ENCODE data around the gene TPO.
"Not testable (repeated sequence)": the region's sequence is repeated elsewhere in the genome, so short reads cannot be mapped to it uniquely, and the experiment has no call there.

TPO gene

DNA sequence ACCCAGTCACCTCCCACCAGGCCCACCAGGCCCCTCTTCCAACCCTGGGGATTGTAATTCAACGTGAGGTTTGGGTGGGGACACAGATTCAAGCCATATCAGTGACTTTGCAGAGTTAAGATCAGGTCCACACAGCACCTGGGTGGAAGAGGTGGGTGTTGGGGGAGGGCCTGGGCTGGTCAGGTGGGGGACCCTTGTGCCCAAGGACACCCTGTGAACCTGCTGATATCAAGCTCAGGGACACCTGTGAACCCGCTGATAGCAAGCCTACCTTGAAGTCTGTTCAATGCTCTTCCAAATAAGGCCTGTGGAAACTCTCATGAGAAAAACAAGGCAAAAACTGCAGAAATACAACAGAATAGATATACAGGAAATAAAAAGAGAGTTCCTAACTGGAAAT, 19.9 kb upstream of the TPO start:
- FAIRE-seq: no peak

DNA sequence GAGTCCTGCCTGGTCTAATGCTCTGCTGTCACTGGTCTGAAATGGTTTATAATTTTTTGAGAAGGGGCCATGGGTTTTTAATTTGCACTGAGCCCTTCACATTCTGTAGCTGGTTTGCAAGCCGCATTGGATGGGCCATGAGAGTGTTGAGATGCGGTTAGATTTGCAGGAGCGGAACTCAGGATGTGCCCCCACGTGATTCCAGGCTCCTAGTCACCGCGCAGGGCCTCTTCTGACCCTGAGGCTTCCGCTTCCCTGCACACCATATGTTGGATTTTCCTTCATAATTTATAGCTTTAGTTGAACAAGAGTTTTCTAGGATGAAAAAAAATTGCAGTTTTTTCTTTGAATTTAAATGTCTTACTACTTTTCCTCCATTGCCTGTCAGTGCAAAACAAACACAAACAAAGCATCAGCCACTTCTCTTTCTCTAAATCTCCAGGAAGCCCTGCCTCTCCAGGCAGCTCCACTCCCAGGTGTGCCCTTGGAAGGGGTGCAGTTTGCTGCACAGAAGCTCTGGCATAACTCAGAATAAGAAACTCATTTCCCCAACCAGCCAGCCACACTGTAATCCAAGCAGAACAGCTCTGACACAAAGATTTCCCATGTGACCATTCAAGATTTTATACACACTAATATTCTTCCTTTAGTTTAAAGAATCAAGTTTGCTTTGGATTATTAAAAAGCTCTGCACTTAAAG, 18.4 kb upstream of the TPO start:
- TF ChIP-seq POLR2A (IDR thresholded peaks at IDR 0.05; ENCODE audit: low read depth, low read length): no peak
- DNase-seq (ENCODE audit: insufficient read length, low spot score): no peak
- no peak for FAIRE-seq

More for the DNA sequence above, 19.9 kb upstream of the TPO start:
- no peak for TF ChIP-seq POLR2A (IDR thresholded peaks at IDR 0.05; ENCODE audit: low read depth, low read length)
- DNase-seq (ENCODE audit: insufficient read length, low spot score): no peak

DNA sequence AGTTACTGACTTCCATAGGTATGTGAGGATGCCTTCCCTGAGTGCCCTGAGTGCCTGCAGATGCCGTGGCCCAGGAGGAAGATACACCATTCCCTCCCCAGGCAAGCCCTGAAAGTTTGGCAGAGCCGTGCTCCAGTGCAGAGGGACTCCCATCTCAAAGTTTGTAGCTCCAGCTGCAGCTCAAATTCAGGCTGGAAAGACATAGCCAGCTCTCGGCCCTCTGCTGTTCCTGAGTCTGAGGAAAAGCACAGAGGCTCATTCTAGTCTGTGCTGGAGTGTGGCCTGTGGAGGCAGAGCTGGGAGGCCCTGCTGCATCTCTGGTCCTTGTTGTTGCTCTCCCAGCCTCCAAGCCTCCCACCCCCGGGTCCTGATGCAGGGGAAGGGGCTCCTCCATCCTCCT, 15.9 kb upstream of the TPO start:
- TF ChIP-seq POLR2A (IDR thresholded peaks at IDR 0.05; ENCODE audit: low read depth, low read length): no peak
- no peak for DNase-seq (ENCODE audit: insufficient read length, low spot score)
- no peak for FAIRE-seq

DNA sequence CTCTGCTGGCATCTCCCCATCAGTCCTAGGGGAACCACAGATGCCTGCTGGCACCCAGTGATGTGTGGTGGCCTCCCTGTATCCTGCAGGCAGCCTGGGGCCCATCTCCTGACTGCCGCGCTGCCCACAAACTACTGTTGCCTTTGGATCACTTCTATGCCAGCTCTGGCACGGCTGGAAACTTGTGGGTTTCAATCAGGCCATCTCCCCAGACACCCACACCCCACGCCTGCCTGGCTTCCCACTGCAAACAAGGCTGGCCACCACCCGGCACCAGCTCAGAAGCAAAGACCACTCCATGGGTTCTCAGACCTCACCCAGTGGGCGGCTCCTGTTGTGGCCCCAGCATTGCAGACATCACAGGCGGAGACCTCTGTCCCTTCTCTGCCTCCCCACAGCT, 15.1 kb upstream of the TPO start:
- DNase-seq (ENCODE audit: insufficient read length, low spot score) (no peak), FAIRE-seq (no peak)
- TF ChIP-seq POLR2A (IDR thresholded peaks at IDR 0.05; ENCODE audit: low read depth, low read length): no peak

DNA sequence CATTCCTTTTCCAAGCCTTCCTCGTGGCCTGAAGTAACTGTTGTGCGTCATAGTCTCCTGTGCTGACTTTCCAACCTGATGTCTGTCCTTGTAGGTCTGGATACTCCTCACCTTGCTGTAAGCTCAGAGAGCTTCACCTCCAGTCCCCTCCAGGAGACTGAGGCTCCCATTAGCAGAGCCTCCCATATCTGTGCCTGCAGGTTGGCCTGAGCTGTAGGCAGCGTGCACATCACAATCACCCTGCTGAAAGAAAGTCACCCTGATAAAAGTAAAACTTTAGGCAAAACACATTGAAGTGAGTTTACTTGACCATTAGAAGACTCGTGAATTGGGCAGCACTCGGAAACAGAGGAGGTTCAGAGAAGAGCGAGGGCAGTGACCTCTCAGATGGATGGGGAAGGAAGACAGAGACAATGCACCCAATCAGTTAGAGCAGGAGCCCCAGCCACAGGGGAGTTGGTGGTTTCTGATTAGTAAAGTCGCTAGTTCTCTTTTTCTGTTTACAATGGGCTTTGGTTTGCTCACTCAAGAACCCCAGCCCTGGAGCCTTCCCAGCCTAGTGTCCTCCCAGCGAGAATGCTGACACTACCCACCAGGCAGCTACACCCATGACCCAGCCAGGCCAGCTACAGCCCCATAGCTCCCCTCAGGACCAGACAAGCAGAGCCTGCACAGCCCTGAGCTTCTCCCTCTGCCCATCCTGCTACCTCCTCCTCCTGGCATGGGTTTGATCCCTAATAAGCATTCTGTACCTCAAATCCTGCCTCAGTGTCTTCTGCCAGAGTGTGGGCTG, 12.1 kb upstream of the TPO start:
- no peak for TF ChIP-seq POLR2A (IDR thresholded peaks at IDR 0.05; ENCODE audit: low read depth, low read length)
- FAIRE-seq: no peak
- no peak for DNase-seq (ENCODE audit: insufficient read length, low spot score)

DNA sequence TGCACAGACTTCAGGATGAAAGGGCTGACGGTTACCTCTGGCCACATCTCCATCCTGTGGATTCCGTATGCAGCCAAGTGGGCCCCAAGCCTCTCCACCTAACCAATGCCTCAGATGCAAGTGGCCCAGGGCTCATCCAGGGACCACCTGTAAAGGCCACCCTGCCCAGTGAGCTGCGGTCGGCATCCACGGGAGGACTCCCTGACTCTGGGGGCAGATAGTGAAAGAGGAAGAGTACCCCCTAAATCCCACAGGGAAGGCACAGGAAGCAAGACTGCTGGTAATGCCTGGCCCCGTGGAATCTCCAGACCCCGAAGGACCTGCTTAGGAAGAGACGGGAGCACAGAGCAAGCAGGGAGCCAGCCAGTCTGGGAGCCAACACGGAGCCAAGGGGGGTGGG, 11.2 kb upstream of the TPO start:
- FAIRE-seq (no peak), DNase-seq (ENCODE audit: insufficient read length, low spot score) (no peak)
- TF ChIP-seq POLR2A (IDR thresholded peaks at IDR 0.05; ENCODE audit: low read depth, low read length): no peak

DNA sequence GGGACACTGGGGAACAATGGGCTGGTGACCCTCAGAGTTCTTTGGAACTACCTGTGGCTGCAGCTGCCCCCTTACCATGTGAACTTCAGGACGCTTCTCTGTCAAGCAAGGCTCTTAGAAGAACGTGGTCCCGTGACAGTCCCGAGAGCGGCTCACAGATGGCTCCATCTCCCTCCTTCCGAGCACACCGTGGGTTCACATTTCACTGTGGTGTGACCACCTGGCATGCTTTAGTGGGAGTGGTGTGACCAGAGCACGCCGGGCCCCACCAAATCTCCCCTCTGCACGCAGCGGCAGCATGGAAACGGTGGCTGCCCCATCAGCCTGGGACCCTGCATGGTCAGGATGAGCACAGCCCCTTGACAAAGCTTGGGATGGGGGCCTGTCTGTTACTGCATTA, 9.7 kb upstream of the TPO start:
- FAIRE-seq (no peak), DNase-seq (ENCODE audit: insufficient read length, low spot score) (no peak)
- no peak for TF ChIP-seq POLR2A (IDR thresholded peaks at IDR 0.05; ENCODE audit: low read depth, low read length)

DNA sequence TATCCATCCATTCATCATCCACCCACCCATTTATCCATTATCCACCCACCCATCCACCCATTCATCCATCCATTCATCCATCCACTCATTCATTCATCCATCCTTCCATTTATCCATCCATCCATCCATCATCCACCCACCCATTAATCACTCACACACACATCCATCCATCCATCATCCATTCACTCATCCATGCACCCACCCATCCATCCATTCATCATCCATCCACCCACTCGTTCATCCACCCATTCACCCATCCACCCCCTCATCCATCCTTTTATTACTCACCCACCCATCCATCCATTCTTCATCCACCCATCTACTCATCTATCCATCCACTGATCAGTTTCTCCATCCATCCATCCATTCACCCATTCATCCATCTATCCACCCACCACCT, 8.1 kb upstream of the TPO start:
- FAIRE-seq (no peak), DNase-seq (ENCODE audit: insufficient read length, low spot score) (no peak)
- TF ChIP-seq POLR2A (IDR thresholded peaks at IDR 0.05; ENCODE audit: low read depth, low read length): no peak

DNA sequence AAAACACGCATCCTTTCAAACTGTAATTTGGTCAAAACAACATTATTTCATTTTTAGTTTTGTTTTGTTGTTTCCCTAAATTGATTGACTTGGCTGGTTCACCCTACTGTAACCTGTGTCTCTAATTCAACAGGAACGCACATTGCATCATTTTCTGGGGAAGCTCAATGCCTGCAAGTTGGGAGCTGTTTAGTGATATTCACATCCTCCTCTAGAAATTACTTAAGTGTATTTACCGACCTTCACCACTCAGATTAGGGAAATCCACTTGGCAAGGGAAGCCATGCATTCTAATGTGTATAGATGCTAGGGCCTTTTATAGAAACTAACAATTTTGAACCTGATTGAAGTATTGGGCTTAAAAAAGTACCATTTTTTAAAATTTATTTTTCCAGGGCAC, 7.3 kb upstream of the TPO start:
- DNase-seq (ENCODE audit: insufficient read length, low spot score): no peak
- no peak for TF ChIP-seq POLR2A (IDR thresholded peaks at IDR 0.05; ENCODE audit: low read depth, low read length)
- FAIRE-seq: no peak

DNA sequence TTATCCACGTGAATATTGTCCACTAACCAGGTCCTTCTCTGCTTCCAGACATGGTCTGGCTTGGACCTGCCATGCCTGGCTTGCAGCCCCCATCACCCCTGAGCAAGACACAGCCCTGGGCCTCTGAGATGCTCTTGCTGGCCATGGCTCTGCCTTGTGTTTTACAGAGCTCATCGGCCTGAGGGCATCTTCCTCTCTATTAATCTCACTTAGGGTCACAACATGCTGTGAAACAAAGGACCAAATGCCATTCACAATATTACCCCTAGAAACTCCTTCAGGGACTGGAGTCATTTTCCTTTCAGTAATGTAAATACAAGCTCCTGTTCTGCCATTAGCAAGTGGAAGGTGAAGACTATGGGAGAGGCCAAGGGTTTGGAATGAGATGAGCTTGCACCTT, 6.8 kb upstream of the TPO start:
- no peak for TF ChIP-seq POLR2A (IDR thresholded peaks at IDR 0.05; ENCODE audit: low read depth, low read length)
- FAIRE-seq: no peak

DNA sequence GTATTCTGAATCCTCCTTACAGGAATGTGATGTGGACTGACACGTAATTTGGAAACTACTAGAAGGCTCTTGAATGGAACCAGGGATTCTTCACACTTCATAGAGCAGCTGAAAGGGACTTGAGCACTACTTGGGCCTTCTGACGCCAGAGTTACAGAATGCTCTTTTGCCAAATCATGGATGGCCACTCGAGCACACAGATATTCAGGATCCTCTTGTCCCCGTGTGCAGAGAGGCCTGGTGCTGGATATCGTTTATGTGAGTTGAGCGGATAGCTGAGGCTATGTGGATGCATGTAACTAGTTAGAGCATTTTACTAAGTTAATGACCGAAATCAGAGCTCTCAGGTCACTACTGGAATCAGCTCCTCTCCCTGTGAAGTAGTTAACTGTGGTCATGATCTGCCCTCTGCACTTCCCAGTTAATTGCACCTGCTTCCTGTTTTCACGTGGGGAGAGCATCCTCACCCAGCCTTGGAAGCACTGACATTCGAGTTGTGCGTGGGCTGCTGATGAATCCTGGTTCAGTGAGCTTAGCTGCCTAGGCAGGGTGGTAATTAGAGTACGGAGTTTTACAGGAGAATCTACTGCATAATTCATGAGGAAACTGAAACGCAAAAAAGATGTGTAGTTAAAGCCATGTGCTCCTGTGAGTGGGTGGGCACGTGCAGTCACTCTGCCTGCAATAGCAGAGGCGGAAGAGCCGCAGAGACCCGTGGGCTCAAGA, 5.2 kb upstream of the TPO start:
- TF ChIP-seq POLR2A (IDR thresholded peaks at IDR 0.05; ENCODE audit: low read depth, low read length): no peak
- FAIRE-seq: no peak
- DNase-seq (ENCODE audit: insufficient read length, low spot score): no peak

More for the DNA sequence above, 6.8 kb upstream of the TPO start:
- no peak for DNase-seq (ENCODE audit: insufficient read length, low spot score)

DNA sequence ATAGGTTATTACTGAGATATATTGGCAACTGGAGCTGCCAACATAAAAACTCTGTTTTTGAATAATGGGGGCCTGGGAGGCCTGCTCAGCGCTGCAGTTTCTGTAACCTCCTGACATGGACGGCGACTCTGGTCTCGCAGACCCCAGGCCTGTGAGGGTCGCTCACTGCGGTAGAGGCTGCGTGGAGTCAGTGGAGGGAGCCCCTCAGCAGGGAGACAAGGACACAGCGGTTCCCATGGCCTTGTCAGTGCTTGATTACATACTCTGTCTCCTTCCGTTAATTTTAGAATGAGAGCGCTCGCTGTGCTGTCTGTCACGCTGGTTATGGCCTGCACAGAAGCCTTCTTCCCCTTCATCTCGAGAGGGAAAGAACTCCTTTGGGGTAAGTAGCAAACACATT, 858 bp downstream of the TPO start:
- no peak for TF ChIP-seq POLR2A (IDR thresholded peaks at IDR 0.05; ENCODE audit: low read depth, low read length)
- no peak for DNase-seq (ENCODE audit: insufficient read length, low spot score)
- no peak for FAIRE-seq

DNA sequence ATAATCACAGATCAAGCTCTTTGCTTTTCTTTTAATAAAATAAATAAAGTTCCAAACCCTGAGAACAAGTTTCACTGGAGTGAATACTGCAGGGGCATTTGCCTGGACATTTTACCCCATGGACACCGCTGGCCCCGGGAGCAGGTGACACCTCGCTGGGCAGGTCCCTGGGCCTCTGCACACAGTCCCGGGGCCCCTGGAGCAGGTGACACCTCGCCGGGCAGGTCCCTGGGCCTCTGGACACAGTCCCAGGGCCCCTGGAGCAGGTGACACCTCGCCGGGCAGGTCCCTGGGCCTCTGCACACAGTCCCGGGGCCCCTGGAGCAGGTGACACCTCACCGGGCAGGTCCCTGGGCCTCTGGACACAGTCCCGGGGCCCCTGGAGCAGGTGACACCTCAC, 1.6 kb downstream of the TPO start:
- DNase-seq (ENCODE audit: insufficient read length, low spot score); FAIRE-seq: not testable (repeated sequence)

DNA sequence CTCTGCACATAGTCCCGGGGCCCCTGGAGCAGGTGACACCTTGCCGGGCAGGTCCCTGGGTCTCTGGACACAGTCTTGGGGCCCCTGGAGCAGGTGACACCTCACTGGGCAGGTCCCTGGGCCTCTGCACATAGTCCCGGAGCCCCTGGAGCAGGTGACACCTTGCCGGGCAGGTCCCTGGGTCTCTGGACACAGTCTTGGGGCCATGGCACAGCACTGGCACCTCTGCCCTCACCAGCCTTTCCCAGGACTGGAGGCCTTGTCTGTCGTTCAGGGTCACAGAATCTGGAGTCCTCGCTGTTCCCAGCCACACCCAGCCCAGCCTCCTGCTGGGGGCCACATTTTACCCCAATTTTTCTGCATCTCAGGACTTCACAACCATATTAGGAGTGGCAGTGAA, 2.2 kb downstream of the TPO start:
- no peak for FAIRE-seq
- TF ChIP-seq POLR2A (IDR thresholded peaks at IDR 0.05; ENCODE audit: low read depth, low read length): no peak
- DNase-seq (ENCODE audit: insufficient read length, low spot score): no peak

DNA sequence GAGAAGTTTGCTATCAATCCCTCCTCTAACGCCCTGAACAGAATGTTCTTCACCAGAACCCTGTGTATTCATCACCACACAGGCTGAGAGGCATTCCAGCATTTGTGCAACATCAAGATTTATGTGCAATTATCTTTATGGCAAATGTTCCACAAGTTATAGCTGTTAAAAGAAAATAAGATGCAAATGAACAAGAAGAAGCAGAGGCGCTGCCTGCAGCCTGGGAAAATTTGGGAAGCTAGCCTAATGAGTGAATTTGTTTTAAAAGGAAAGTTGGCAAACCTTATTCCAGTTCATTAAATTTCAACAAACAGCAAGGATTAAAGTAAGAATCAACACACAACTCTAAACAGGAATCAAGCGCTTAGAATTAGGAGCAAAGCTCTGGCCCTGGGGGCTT, 5.3 kb downstream of the TPO start:
- FAIRE-seq (no peak), DNase-seq (ENCODE audit: insufficient read length, low spot score) (no peak)
- no peak for TF ChIP-seq POLR2A (IDR thresholded peaks at IDR 0.05; ENCODE audit: low read depth, low read length)
